ENCODE results near the gene SNRPB2. TPM values are rescaled to one million over a fixed set of nuclear protein-coding genes. Genes with fewer than 3 reads are reported as not detected.
A peak's percentile ranks its signal among the peaks of the same experiment; 100 is the strongest.

The SNRPB2 gene
- 10 to 100 TPM; 22.1 to 64.0 (median 44.1) TPM for polyA plus RNA-seq

DNA sequence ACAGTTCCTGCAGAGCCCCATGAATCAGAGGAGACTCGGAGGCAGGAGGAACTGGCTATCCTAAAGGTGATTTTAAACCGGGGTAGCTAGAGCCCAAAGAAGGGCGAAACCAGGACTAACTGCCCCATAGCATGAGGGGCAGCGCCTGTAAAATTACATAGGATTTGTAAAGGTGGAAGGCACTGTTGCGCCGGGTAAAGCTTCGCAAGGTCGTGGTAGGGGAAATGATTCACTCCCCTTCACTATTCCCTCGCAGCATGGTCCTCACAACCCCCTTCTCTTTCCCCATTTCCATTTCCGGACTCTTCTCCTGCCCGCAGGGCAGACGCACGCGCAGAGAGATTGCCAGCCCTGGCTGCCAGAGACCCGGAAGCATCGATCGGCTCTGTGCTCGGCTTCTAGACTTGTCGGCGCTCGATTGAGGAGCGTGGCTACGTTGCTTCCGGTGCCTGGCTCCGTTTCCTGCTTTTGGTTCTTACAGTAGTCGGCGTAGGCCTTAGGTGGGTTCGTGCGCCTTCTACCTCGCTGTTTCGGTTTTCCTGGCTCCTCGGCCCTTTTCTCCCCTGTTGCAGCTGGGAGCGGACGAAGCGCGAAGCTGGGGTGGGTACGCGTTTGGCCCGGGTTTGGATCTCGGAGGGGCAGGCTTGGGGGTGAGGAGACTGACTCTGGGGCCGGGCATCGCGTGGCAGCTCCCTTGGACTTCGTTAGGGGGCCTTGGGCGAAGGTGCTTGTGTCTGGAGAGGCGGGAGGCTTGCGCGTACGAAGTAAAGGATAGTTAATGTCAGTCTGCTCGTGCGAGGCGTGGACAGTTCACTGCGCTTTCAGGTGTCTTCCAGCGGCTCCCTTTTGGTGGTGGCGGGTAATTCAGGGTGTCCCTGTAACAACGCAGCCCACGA, at the start of gene SNRPB2:
SNRPB2 (plus strand) TSS at position 462 of the 896 bp plus-strand sequence. CDS start 1,677 bp downstream, outside the sequence.
- WGBS, 3 donors, result 4% methylated on average over 57 of the region's 57 CpGs

DNA sequence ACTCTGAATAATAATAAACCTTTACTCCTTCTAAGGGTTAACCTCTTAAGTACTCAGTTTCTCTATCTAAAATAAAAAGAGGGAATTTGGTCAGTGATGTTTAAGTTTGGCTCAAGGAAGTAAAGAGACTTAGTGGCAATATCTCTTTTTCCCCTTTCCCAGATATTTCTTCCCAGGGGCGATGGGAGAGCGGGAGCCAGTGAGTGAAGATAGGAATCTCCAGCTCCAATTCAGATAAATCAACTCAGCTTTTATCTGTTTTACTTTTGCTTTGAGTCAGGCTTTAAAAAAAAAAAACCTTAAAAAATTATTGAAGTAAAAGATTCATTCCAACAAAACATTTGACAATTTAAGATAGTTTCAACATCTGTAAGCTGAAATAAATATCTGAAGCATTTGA, 45.4 kb upstream of the SNRPB2 start:
- 61 to 86% (median 73%) methylated on average over 2 of the region's 2 CpGs for WGBS, 3 donors

More for the DNA sequence above, at the start of gene SNRPB2:
- peak within 1 kb of the TSS; percentile 43 for H3K27ac ChIP-seq (ENCODE audit: low read depth, low read length)

DNA sequence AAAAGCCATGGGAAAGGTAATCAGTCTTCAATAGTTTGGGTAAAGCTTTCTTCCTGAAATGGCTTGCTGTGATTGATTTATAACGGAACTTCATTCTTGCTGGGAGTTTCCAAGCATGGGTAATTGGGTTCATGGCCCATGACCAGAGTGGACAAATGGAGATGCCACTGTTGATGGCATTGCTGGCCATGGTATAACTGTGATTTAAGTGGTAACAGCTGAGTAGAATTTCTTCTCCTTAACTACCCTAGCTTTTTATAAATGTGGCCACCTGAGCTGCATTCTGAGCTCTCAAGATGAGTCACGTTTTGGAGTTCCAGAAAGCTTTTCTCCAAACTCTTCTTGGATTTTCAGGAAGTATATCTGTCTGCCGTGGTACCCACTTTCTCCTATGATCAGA, 39.9 kb upstream of the SNRPB2 start:
- 51 to 55% (median 51%) methylated on average over 3 of the region's 3 CpGs for WGBS, 3 donors
- no peak overlapping the region for H3K27ac ChIP-seq (ENCODE audit: low read depth, low read length)

More for the DNA sequence above, 45.4 kb upstream of the SNRPB2 start:
- H3K27ac ChIP-seq (ENCODE audit: low read depth, low read length), result no peak overlapping the region

DNA sequence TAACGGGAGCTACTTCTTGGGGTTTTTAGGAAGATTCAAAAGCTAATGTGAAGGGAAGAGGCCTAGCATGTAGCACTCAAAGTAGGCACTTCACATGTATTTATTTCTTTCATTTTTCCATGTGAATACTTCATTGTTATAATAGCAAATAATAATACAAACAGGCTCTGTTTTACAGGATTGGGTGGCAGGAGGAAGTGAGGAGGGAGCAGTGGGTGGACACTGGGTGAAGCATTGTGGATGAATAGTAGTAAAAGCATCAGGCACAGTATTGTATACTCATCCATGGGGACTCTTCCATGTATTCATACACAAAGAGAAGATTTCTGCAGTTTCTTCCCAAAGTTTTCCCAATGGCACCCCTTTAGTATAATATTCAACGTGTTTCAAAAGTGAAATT, 38.4 kb upstream of the SNRPB2 start:
- H3K27ac ChIP-seq (ENCODE audit: low read depth, low read length), result no peak overlapping the region
- 60 to 78% (median 73%) methylated on average over 2 of the region's 2 CpGs for WGBS, 3 donors

DNA sequence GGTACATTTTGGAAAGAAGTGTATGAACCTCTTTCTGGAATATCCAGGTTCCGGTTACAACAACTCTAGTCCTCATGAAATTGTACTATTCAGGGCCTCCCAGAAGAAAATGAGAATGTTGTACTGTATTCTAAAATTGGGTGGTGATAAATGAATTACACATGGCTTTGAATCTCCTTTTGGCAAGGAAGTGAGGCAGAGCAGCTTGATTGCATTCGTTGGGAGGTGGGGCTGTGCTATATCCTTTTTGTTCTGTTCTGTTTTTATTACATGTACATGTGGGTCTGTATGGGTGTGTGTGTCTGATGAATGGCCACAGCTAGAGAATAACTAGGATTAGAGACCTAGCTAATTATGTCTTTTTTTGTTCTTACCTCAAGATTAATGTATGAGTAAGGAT, 37.8 kb upstream of the SNRPB2 start:
- WGBS, 3 donors, result 30 to 61% (median 35%) methylated on average over 2 of the region's 2 CpGs
- no peak overlapping the region for H3K27ac ChIP-seq (ENCODE audit: low read depth, low read length)

DNA sequence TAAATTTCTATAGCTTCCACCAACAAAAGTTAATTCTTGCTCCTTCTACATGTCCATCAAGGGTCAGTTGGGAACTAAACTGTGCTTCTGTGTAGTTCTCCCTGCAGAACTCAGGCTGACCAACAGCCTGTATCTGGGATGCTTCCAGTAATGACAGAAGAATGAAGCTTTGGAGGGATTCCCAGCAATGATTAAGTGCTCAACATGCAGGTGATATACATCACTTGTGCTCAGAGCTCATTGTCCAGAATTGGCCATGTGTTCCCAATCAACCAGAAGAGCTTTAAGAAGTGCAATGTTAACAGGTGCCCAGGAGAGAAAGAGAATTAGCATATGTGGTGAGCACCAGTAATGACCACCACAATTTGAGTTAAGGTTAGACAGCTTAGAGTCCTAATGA, 37.4 kb upstream of the SNRPB2 start:
- H3K27ac ChIP-seq (ENCODE audit: low read depth, low read length), result no peak overlapping the region

DNA sequence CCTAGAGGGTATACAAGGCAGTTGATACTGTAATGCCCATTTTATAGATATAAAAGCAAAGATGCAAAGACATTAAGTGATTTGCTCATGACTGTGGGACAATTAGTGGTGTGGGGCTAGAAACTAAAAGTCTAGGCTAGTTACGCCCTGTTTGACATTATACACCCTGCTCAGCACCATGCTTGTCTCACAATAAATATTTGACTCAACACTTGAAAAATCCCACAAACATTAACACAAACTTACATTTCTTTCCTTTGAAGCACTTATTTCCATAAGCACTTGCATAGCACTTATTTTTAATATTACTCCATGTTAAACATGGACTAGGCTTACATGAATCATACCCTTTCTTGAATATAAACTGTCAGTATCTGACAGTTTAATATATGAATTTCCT, 36.5 kb upstream of the SNRPB2 start:
- 85 to 91% (median 87%) methylated on average over 1 of the region's 1 CpG for WGBS, 3 donors
- H3K27ac ChIP-seq (ENCODE audit: low read depth, low read length), result no peak overlapping the region

DNA sequence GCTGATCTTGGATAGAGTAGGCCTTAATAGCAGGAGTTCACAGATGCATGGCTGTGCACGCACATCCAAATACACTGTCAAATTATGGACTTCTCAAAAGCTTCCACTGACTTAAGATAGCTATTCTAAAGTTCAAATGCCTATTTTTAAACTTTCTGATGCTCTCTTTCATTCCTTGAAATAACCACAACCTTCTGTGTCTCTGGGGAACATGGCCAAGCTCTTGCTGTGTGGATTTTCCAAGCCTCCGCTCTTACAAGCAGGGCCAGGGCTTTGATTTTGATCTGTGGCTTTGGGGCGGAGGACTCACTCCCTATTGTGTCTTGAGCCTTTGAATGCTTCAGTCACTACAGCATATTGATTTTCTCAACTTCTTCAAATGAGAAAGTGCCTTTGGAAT, 35.7 kb upstream of the SNRPB2 start:
- WGBS, 3 donors, result 76 to 92% (median 76%) methylated on average over 3 of the region's 3 CpGs
- H3K27ac ChIP-seq (ENCODE audit: low read depth, low read length), result no peak overlapping the region

DNA sequence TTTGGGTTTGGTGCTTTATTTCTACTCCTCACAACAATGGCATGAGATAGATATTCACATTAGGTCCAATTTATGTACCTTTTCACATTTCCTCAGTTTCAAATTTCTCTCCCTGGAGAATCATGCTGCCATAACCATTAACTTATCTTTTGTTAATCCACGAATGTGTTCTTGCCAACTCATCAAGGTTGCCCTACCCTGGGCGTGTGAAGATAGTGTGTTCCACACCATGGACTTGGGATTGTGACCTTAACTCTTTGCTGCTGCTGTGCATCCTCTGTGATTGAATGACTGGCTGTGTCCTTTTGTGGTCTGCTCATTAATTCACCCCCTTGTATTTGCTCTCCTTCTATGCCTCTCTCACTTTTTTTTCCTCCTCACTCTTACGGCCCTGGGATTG, 34.2 kb upstream of the SNRPB2 start:
- 52 to 77% (median 61%) methylated on average over 3 of the region's 3 CpGs for WGBS, 3 donors
- no peak overlapping the region for H3K27ac ChIP-seq (ENCODE audit: low read depth, low read length)

DNA sequence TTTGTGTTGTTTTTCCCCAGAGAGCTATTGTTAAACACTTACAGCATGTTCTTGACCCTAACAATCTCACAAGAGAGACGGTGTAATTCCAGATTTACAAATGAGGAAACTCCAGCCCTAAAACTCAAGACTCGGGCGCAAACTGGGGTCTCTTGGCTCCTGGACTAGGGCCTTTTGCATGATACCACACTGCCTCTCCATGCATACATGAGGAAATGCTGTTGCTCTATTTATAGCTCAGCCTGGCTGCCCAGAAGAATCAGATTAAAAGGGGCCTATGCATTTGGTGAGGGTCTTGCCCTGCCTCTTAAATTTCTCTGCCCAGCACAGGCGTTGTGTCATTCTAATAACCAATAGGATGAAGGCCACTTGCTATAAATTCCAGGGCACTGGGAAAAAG, 30.5 kb upstream of the SNRPB2 start:
- no peak overlapping the region for H3K27ac ChIP-seq (ENCODE audit: low read depth, low read length)
- WGBS, 3 donors, result 64 to 74% (median 71%) methylated on average over 4 of the region's 4 CpGs

DNA sequence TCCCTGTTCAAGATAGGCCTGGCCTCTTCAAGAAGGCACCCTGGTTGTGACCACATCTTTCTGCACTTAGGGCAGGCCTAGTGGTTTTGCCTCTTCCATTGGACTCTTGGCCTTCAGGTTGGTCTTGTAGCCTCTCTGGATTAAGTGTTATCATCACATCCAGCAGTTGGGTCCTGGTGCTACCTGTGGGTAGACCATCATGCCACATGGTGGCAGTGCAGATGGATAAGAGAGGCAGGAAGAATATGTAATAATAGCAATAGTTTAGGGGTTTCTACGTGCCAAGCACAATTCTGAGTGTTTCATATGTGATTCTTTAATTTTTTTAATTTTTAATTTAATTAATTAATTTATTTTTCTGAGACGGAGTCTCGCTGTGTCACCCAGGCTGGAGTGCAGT, 28.5 kb upstream of the SNRPB2 start:
- 52 to 78% (median 53%) methylated on average over 3 of the region's 3 CpGs for WGBS, 3 donors
- no peak overlapping the region for H3K27ac ChIP-seq (ENCODE audit: low read depth, low read length)

DNA sequence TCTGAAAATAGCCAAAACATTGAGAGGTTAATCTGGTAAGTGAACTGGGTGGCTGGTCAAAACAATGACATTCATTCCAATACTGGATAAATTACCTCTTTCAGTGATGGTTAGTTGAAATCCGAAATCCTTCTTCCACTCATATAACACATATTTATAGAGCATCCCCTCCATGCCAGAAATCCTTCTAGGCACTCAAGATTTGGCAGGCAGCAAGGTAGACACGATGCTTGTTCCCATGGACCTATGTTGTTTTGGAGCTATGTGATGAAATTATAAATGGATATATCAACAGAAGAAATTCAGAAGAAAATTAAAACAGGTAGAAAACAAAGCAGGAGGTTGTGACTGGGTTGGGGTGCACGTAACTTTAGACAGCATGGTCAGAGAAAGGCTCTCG, 26.3 kb upstream of the SNRPB2 start:
- WGBS, 3 donors, result 83 to 87% (median 85%) methylated on average over 4 of the region's 4 CpGs
- no peak overlapping the region for H3K27ac ChIP-seq (ENCODE audit: low read depth, low read length)

DNA sequence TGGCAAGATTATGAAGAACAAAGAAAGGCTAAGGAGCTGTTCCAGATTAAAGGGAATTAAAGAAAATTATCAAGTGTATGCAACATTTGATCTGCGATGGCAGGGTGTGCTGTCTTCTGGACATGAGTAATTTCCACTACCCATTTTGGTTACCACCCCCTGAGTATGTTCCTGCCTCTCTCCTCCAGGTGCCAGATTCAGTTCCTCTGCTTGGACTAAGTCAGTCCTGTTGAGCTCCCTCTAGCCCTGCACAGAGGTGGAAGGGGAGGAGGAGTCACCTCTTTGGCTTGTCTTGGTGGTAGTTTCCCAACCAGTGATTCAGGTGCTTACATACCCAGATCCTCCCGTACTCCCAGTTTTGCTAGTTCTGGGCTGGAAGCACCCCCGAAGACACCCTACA, 22.2 kb upstream of the SNRPB2 start:
- no peak overlapping the region for H3K27ac ChIP-seq (ENCODE audit: low read depth, low read length)
- 81 to 92% (median 89%) methylated on average over 3 of the region's 3 CpGs for WGBS, 3 donors

DNA sequence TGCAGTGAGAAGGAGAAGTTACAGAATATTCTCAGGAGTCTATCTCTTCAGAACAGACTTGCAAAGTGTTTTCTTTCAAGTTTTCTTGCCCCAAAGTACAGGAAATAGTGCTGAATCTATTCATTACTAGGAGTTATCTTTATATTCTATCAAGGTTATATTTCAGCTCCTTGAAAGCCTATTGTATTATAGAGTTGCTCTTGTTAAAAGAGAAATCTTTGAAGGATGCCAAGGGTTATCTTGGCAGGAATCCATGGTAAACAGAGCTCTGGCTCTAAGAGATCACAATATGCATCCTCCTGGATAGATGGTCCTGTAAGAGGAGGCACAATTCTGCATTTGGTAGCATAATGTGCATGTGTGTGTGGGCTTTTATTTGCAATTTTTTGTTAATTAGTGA, 21.2 kb upstream of the SNRPB2 start:
- H3K27ac ChIP-seq (ENCODE audit: low read depth, low read length), result no peak overlapping the region

DNA sequence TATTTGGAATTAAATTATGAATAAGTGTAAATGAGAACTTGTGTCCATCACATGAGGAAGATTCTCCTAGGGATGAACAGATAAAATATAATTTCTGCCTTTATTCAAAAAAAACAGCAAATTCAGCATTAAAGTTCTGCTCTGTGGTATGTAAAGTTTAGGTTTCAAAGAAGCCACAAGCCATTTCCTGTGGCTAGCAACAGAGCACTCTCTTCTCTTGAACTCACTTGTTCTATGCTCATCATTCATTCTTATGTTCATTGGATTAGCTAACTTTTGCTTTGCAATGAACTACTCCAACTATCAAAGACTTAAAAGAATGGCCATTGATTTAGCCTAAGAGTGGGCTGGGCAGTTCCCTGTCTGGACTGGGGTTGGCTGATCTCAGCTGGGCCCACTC, 20.8 kb upstream of the SNRPB2 start:
- no peak overlapping the region for H3K27ac ChIP-seq (ENCODE audit: low read depth, low read length)

DNA sequence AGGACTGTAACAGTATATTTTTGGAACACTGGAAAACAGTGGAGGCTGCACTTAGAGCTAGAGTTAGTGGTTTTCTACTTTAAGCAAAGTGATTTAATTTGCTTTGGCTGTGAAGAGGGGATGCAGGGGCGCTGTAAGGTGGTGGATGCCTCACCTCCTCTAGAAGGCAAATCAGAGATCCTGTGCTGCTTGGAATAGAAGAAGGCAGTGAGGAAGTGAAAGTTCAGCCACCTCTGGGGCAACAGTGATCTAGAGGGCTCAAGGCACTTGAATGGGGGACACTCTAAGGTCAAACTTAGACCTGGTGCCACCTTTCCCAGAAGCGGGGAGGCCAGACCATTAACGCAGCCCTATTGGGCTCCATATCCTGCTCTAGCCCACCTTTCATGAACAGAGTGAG, 19.0 kb upstream of the SNRPB2 start:
- WGBS, 3 donors, result 90 to 93% (median 93%) methylated on average over 3 of the region's 3 CpGs
- no peak overlapping the region for H3K27ac ChIP-seq (ENCODE audit: low read depth, low read length)

DNA sequence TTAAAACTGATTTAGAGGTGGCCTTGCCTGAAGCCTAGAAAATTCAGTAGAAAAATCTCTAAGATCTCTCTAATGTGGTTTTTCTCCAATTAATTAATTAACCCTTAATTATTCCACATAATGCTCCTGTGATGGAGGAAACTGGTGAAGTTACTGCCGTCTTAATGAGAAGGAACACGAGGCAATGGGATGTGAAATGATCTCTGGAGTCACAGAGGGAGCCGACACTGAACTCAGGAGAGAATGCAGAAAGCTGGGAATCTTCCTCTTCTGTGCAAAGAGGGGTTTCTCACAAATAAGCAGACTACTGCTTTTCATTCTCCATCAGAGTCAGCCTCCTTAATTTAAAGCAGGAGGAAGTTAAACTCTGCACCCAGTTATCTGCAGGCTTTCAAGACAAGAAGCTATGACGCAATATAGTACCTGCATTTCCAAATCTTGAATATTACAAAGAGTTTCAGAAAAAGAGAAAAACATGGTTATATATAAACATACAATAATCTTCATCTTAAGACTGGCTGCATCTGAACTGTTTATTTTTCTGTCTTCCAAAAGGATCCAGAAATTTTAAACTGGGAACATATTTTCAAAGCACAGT, 18.1 kb upstream of the SNRPB2 start:
- 66 to 72% (median 71%) methylated on average over 4 of the region's 4 CpGs for WGBS, 3 donors
- no peak overlapping the region for H3K27ac ChIP-seq (ENCODE audit: low read depth, low read length)

DNA sequence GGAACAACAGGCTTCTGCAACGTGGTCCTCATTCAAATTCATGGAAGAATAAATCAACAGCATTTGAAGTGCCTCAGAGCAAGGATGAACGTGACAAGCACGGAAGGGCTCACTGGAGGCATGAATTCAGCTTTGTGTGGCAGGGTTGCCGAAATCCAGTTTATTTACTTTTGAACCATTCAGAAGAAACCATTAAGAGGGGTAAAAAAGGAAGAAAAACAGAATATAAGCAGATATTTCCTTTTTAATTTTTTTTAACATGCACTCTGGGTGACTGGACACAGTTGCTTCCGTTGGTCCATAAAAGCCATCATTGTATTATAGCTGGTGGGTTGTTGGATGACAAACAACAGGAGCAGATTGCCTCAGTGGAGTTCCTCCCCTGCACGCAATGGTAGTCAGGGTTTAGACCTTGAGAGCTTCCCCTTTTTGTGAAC, 17.3 kb upstream of the SNRPB2 start:
- WGBS, 3 donors, result 49 to 55% (median 54%) methylated on average over 6 of the region's 6 CpGs
- H3K27ac ChIP-seq (ENCODE audit: low read depth, low read length), result no peak overlapping the region

DNA sequence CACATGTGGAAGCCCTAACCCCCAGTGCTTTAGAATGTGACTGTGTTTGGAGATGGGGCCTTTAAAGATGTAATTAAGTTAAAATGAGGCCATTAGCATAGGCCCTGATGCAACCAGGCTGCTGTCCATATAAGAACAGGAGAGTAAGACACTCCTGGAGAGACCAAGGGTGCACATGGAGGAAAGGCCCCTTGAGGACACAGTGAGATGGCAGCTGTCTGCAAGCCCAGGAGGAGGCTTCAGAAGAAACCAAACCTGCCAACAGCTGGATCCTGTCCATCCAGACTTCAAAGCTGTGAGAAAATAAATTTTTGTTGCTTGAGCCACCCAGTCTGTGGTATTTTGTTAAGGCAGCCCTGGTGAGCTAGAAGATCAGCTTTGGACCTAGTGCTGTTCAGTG, 16.8 kb upstream of the SNRPB2 start:
- H3K27ac ChIP-seq (ENCODE audit: low read depth, low read length), result no peak overlapping the region

DNA sequence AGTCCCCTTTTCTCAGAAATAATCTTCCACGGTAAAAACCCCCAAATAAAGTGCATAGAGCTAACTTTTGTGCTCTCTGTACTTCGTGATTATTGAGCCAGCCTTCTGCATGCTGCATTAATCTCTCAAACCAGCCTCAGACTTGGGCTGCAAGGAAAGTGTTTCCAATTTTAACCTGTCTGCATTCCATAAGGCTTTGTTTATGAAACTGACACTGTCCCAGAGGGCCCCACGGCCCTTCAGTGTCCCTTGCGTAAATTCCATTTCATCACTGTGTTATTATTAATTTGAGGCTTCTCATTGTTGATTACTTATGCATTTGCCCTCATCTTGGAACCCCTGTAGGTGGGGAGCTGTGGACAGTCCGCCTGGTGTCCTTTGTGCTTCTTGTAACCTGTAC, 15.6 kb upstream of the SNRPB2 start:
- no peak overlapping the region for H3K27ac ChIP-seq (ENCODE audit: low read depth, low read length)
- WGBS, 3 donors, result 63 to 68% (median 68%) methylated on average over 5 of the region's 5 CpGs

All from adipose tissue (tissue), 3 donors.